Liver (tissue), 9 donors: ENCODE data around the gene HRH3. TPM values are rescaled to one million over a fixed set of nuclear protein-coding genes. Genes with fewer than 3 reads are reported as not detected.
A peak's percentile ranks its signal among the peaks of the same experiment; 100 is the strongest.

Experiments used
- DNase-seq: peaks from one replicate; pipeline ENCODE4 v3.0.0-alpha.2; 2017; ENCODE audit warnings: low spot score
- H3K27ac ChIP-seq, 2 donors: one replicate each; pipeline ENCODE4 v1.7.0; 2013; ENCODE audit warnings: inconsistent platforms in 2 of 2, low read length in 2 of 2, control low read depth in 1 of 2, low read depth in 1 of 2, mild to moderate bottlenecking in 1 of 2
- H3K27me3 ChIP-seq, 4 donors: one replicate each; pipeline versions ENCODE4 v1.6.1 to v1.7.0; 2013; ENCODE audit warnings: low read length in 3 of 4, inconsistent platforms in 1 of 4, mild to moderate bottlenecking in 1 of 4, moderate library complexity in 1 of 4; ENCODE audit not compliant: control insufficient read depth in 4 of 4, insufficient read depth in 4 of 4
- H3K36me3 ChIP-seq, 4 donors: one replicate each; pipeline versions ENCODE4 v1.6.1 to v1.7.0; 2013; ENCODE audit warnings: low read length in 3 of 4, mild to moderate bottlenecking in 3 of 4, low read depth in 1 of 4, moderate library complexity in 1 of 4; ENCODE audit not compliant: control insufficient read depth in 4 of 4, insufficient read depth in 3 of 4
- H3K4me1 ChIP-seq, 4 donors: one replicate each; pipeline versions ENCODE4 v1.6.1 to v1.7.0; 2013; ENCODE audit warnings: low read length in 3 of 4, mild to moderate bottlenecking in 3 of 4, moderate library complexity in 1 of 4; ENCODE audit not compliant: control insufficient read depth in 4 of 4, insufficient read depth in 4 of 4
- H3K4me3 ChIP-seq, 3 donors: one replicate each; pipeline versions ENCODE4 v1.6.1 to v1.7.0; 2013; ENCODE audit warnings: low read length in 3 of 3, control low read depth in 1 of 3, low read depth in 1 of 3, mild to moderate bottlenecking in 1 of 3
- H3K9ac ChIP-seq, 2 donors: one replicate each; pipeline ENCODE4 v1.7.0; 2013; ENCODE audit warnings: low read length in 2 of 2, mild to moderate bottlenecking in 2 of 2, moderate library complexity in 2 of 2, control low read depth in 1 of 2, low read depth in 1 of 2
- H3K9me3 ChIP-seq, 4 donors: one replicate each; pipeline versions ENCODE4 v1.6.1 to v1.7.0; 2013; ENCODE audit warnings: low read length in 3 of 4; ENCODE audit not compliant: control insufficient read depth in 4 of 4
- FOXA1 ChIP-seq: IDR thresholded peaks from 2 replicates; pipeline ENCODE4 v1.6.1; 2016; ENCODE audit warnings: antibody characterized with exemption
- FOXA2 ChIP-seq: IDR thresholded peaks from 2 replicates; pipeline ENCODE4 v1.6.1; 2016; ENCODE audit warnings: antibody characterized with exemption
- GABPA ChIP-seq, 2 donors: IDR thresholded peaks in 1 of 2; conservative IDR thresholded peaks in 1 of 2; 2 replicates each; pipeline ENCODE4 v1.6.1; 2016; ENCODE audit warnings: antibody characterized with exemption in 2 of 2, mild to moderate bottlenecking in 1 of 2, moderate library complexity in 1 of 2
- HNF4A ChIP-seq, 2 donors: conservative IDR thresholded peaks; 2 replicates each; pipeline ENCODE4 v1.6.1; 2016; ENCODE audit warnings: antibody characterized with exemption in 2 of 2, mild to moderate bottlenecking in 2 of 2
- HNF4G ChIP-seq: IDR thresholded peaks from 2 replicates; pipeline ENCODE4 v1.6.1; 2016; ENCODE audit warnings: antibody characterized with exemption
- JUND ChIP-seq, 2 donors: IDR thresholded peaks; 2 replicates each; pipeline ENCODE4 v1.6.1; 2016; ENCODE audit warnings: antibody characterized with exemption in 2 of 2
- MAX ChIP-seq: IDR thresholded peaks from 2 replicates; pipeline ENCODE4 v1.6.1; 2016; ENCODE audit warnings: antibody characterized with exemption
- NR2F2 ChIP-seq: IDR thresholded peaks from 2 replicates; pipeline ENCODE4 v1.6.1; 2016; ENCODE audit warnings: antibody characterized with exemption
- RAD21 ChIP-seq, 2 donors: IDR thresholded peaks; 2 replicates each; pipeline ENCODE4 v1.6.1; 2016; ENCODE audit warnings: antibody characterized with exemption in 2 of 2, mild to moderate bottlenecking in 2 of 2
- REST ChIP-seq: IDR thresholded peaks from 2 replicates; pipeline ENCODE4 v1.6.1; 2016; ENCODE audit warnings: antibody characterized with exemption, mild to moderate bottlenecking
- SP1 ChIP-seq: IDR thresholded peaks from 2 replicates; pipeline ENCODE4 v1.6.1; 2018; ENCODE audit warnings: antibody characterized with exemption, mild to moderate bottlenecking
- YY1 ChIP-seq: IDR thresholded peaks from 2 replicates; pipeline ENCODE4 v1.6.1; 2016; ENCODE audit warnings: antibody characterized with exemption, mild to moderate bottlenecking
- WGBS: extraction: QIAGEN DNeasy Blood & Tissue Kit; methylation state at CpG from one replicate; pipeline ENCODE4 v1.1.7; 2013; 5-methylcytosine and 5-hydroxymethylcytosine counted together
- polyA plus RNA-seq, 2 donors: library from polyadenylated mRNA; stranded (reverse) in 1 of 2; unstranded in 1 of 2; fragments of 200-250 nt in 1 of 2; fragments of >200 nt in 1 of 2; fragmentation: Nextera tagmentation in 1 of 2; extraction: Ambion mirVana in 1 of 2; gene quantifications; one replicate each; pipeline versions ENCODE4 v1.2.1 to v1.2.3, GENCODE V29; 2013 to 2015
- total RNA-seq, 2 donors: library from RNA; depleted of rRNA; stranded (reverse); fragments of >200 nt; gene quantifications; one replicate each; pipeline ENCODE4 v1.2.3, GENCODE V29; 2014
- TF ChIP-seq, protein P1 (sequence below): fragments of 150-350 bp; IDR thresholded peaks from 2 replicates; pipeline ENCODE4 v1.5.1; 2017; ENCODE audit warnings: improper control_type of control experiment, low read depth, low read length; ENCODE audit not compliant: missing input control
- TF ChIP-seq, protein P2 (sequence below): IDR thresholded peaks from 2 replicates; pipeline ENCODE4 v1.6.1; 2016; ENCODE audit warnings: antibody characterized with exemption
- donor health status: healthy.
- donor health status: healthy.
- donor health status: healthy.
- donor health status: healthy.
- donor health status: healthy.

HRH3 gene
- total RNA-seq (not detected), polyA plus RNA-seq (not detected)

- peaks cover 5 to 11% (median 9%) of the 10 kb centered on the region in 4 donors for H3K27me3 ChIP-seq
- peak; percentile 77 for DNase-seq
Observed at GRCh38 chr20:62219992-62220665, at the start of gene HRH3. Gene HRH3 (minus strand): TSS chr20:62220278. CDS start chr20:62219970, 308 bp downstream.

GRCh38 chr20:62269871-62270270 is 49.8 kb upstream of the HRH3 start:
- no peak overlapping the region for H3K27ac ChIP-seq
- H3K9ac ChIP-seq, result no peak overlapping the region
- DNase-seq, result no peak
- TF ChIP-seq RAD21 (IDR thresholded peaks at IDR 0.05), result no peak
- TF ChIP-seq, protein P1, sequence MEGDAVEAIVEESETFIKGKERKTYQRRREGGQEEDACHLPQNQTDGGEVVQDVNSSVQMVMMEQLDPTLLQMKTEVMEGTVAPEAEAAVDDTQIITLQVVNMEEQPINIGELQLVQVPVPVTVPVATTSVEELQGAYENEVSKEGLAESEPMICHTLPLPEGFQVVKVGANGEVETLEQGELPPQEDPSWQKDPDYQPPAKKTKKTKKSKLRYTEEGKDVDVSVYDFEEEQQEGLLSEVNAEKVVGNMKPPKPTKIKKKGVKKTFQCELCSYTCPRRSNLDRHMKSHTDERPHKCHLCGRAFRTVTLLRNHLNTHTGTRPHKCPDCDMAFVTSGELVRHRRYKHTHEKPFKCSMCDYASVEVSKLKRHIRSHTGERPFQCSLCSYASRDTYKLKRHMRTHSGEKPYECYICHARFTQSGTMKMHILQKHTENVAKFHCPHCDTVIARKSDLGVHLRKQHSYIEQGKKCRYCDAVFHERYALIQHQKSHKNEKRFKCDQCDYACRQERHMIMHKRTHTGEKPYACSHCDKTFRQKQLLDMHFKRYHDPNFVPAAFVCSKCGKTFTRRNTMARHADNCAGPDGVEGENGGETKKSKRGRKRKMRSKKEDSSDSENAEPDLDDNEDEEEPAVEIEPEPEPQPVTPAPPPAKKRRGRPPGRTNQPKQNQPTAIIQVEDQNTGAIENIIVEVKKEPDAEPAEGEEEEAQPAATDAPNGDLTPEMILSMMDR, result no peak
- TF ChIP-seq, protein P2, sequence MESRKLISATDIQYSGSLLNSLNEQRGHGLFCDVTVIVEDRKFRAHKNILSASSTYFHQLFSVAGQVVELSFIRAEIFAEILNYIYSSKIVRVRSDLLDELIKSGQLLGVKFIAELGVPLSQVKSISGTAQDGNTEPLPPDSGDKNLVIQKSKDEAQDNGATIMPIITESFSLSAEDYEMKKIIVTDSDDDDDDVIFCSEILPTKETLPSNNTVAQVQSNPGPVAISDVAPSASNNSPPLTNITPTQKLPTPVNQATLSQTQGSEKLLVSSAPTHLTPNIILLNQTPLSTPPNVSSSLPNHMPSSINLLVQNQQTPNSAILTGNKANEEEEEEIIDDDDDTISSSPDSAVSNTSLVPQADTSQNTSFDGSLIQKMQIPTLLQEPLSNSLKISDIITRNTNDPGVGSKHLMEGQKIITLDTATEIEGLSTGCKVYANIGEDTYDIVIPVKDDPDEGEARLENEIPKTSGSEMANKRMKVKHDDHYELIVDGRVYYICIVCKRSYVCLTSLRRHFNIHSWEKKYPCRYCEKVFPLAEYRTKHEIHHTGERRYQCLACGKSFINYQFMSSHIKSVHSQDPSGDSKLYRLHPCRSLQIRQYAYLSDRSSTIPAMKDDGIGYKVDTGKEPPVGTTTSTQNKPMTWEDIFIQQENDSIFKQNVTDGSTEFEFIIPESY, result no peak
- no peak for TF ChIP-seq GABPA (IDR thresholded peaks at IDR 0.05 in 1 of 2, conservative IDR thresholded peaks at IDR 0.05 in 1 of 2)
- no peak for TF ChIP-seq FOXA2
- no peak for TF ChIP-seq JUND (IDR thresholded peaks at IDR 0.05)
- no peak for TF ChIP-seq NR2F2
- TF ChIP-seq REST, result no peak
- TF ChIP-seq MAX, result no peak
- no peak for TF ChIP-seq HNF4A (conservative IDR thresholded peaks at IDR 0.05)
- TF ChIP-seq FOXA1, result no peak
- no peak for TF ChIP-seq SP1
- TF ChIP-seq YY1, result no peak
- no peaks in the 10 kb centered on the region for H3K27me3 ChIP-seq
- H3K4me1 ChIP-seq, result peaks cover 0 to 6% (median 0%) of the 10 kb centered on the region in 4 donors
- H3K36me3 ChIP-seq, result peaks cover 10 to 43% (median 29%) of the 10 kb centered on the region in 4 donors
- 89% methylated on average over 17 of the region's 17 CpGs for WGBS
- H3K9me3 ChIP-seq, result no peaks in the 10 kb centered on the region
- H3K4me3 ChIP-seq, result no peak overlapping the region

More at GRCh38 chr20:62219992-62220665, at the start of gene HRH3:
- H3K9me3 ChIP-seq, result no peaks in the 10 kb centered on the region
- no peak within 1 kb of the TSS for H3K27ac ChIP-seq
- peaks cover 4 to 20% (median 13%) of the 10 kb centered on the region in 4 donors for H3K4me1 ChIP-seq
- H3K36me3 ChIP-seq, result no peaks in the 10 kb centered on the region
- WGBS, result 2% methylated on average over 84 of the region's 84 CpGs
- peak within 1 kb of the TSS in 1 of 3 donors; percentile 55 for H3K4me3 ChIP-seq
- no peak within 1 kb of the TSS for H3K9ac ChIP-seq
- no peak for TF ChIP-seq HNF4G
- TF ChIP-seq YY1, result no peak
- no peak for TF ChIP-seq JUND (IDR thresholded peaks at IDR 0.05)
- TF ChIP-seq REST, result peak; percentile 95
- TF ChIP-seq SP1, result no peak
